DMS53 (cell line): ENCODE measurements around the gene TENT4A.

ENCODE experiments used
- DNase-seq: peaks from one replicate; lab custom pipeline; 2025; lab: John Stamatoyannopoulos, UW

TENT4A gene

DNA sequence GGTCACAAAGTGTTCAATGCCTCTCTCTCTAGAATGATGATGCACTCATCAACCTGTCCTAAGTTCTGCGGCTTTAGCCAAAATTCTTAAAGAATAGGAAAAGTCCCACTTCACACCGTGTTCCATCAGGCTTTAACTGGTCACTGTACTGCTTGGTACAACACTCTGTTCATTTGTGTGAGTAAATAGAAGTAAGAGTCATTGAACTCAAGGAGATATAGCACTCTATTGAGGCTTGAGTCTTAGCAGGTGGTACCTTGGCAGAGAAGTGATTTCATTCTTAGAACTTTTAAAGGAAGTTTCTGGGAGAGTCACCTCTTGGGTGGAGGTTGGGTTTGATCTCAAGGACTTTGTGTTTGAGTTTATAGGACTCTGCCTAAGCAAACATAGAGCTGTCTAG lies 92.6 kb downstream of the TENT4A start:
- no peak for DNase-seq
